SU-DHL-6 (cell line): Measurements from ENCODE around the gene SREK1IP1.

Experiments used
- H2AFZ ChIP-seq: fragments of 200-600 bp; sonication (generic); 2 replicates; pipeline ENCODE4 v1.6.1; 2014; ENCODE audit warnings: low read depth, mild to moderate bottlenecking, moderate library complexity, mixed read lengths, antibody characterized with exemption, low read length; ENCODE audit not compliant: severe bottlenecking
- H3F3A ChIP-seq: fragments of 200-600 bp; shearing (Covaris generic); 2 replicates; pipeline ENCODE4 v1.6.0; 2016; ENCODE audit warnings: antibody characterized with exemption, mild to moderate bottlenecking; ENCODE audit not compliant: insufficient read depth
- H3K27ac ChIP-seq: fragments of 200-600 bp; sonication (generic); 2 replicates; pipeline ENCODE4 v1.5.1; 2016; ENCODE audit warnings: low read depth, mild to moderate bottlenecking, low read length, moderate library complexity, mixed read lengths
- H3K27me3 ChIP-seq: fragments of 200-600 bp; sonication (generic), shearing (Covaris generic); 2 replicates; pipeline ENCODE4 v1.6.0; 2014; ENCODE audit warnings: mild to moderate bottlenecking, low read length
- H3K36me3 ChIP-seq: fragments of 200-600 bp; sonication (generic); 2 replicates; pipeline ENCODE4 v1.6.1; 2014; ENCODE audit warnings: mild to moderate bottlenecking, low read length, mixed read lengths
- H3K4me2 ChIP-seq: fragments of 300-600, 200-600 bp; shearing (Covaris generic), sonication (generic); 2 replicates; pipeline ENCODE4 v1.6.0; 2014; ENCODE audit warnings: low read length, low read depth, mild to moderate bottlenecking; ENCODE audit not compliant: poor library complexity, severe bottlenecking
- H3K4me3 ChIP-seq: fragments of 200-600 bp; sonication (generic); 2 replicates; pipeline ENCODE4 v1.5.1; 2014; ENCODE audit warnings: antibody characterized with exemption, low read length, mild to moderate bottlenecking, mixed read lengths; ENCODE audit not compliant: insufficient read depth, poor library complexity, severe bottlenecking
- H3K79me2 ChIP-seq: fragments of 200-600 bp; sonication (generic); 2 replicates; pipeline ENCODE4 v1.6.1; 2014; ENCODE audit warnings: mild to moderate bottlenecking, low read length, moderate library complexity; ENCODE audit not compliant: insufficient read depth
- H3K9ac ChIP-seq: fragments of 200-600 bp; sonication (generic); 2 replicates; pipeline ENCODE4 v1.7.0; 2014; ENCODE audit warnings: mild to moderate bottlenecking, low read length
- H3K9me2 ChIP-seq: fragments of 200-600 bp; sonication (generic); replicated peaks from 2 replicates; pipeline ENCODE4 v1.6.1; 2014; ENCODE audit warnings: low read length; ENCODE audit not compliant: insufficient read depth
- H3K9me3 ChIP-seq: fragments of 200-600 bp; sonication (generic); 2 replicates; pipeline ENCODE4 v1.6.1; 2014; ENCODE audit warnings: low read length, mixed read lengths; ENCODE audit not compliant: insufficient read depth
- H4K20me1 ChIP-seq: fragments of 200-600 bp; sonication (generic); 2 replicates; pipeline ENCODE4 v1.6.1; 2014; ENCODE audit warnings: low read depth, mild to moderate bottlenecking, antibody characterized with exemption, low read length, moderate library complexity, mixed read lengths
- EZH2phosphoT487 ChIP-seq: fragments of 200-600 bp; sonication (generic), shearing (Covaris generic); conservative IDR thresholded peaks from 2 replicates; pipeline ENCODE4 v1.6.1; 2018; ENCODE audit warnings: mild to moderate bottlenecking, antibody characterized with exemption, low read length, moderate library complexity, mixed read lengths
- TF ChIP-seq, protein P1 (sequence below): fragments of 200-600 bp; sonication (generic); IDR thresholded peaks from one replicate; pipeline ENCODE4 v1.5.1; 2017; ENCODE audit warnings: antibody characterized with exemption, mild to moderate bottlenecking, low read length, moderate library complexity; ENCODE audit not compliant: insufficient read depth, poor library complexity, severe bottlenecking

The SREK1IP1 gene

DNA sequence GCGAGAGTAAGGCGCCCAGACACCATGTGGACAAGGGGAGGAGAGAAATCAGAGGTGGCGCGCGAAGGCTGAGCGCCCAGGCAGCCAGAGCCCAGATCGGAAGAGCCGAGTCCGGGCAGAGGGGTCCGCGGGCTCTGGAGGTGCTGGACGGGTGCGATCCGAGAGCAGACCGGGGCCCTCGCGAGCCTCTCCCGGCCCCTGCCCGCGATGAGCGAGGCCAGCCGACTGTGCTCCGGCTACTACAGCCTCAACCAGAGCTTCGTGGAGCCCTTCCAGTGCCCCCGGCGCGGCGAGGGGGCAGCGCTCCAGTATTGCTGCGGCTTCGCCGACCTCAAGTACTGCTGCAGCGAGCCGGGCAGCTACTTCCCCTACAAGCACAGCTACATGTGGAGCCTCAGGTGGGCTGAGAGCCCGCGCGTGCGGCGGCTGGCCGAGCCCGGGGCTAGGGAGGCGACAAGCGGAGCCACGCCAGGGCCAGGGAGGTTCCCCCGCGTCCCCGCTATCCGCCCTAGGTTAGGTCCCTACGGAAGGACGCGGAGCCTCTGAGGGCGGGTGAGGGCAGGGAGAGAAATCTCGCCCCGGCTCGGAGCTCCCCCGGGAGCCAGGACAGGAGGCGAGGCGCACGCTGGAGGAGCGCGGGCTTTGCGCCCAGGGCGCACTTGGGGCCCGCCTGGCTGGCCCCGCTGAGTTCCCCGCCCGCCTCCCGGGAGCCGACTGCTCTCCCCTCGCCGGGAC is 77.9 kb downstream of the SREK1IP1 start, which contains the start of gene SHISAL2B:
TSS of gene SHISAL2B (plus strand) at position 87 of the 735 bp plus-strand sequence. CDS start at position 208, 121 bp downstream.
- no peak within 1 kb of the TSS for H3K4me3 ChIP-seq
- H3K79me2 ChIP-seq: no peaks in the 10 kb centered on the region
- no peak within 1 kb of the TSS for H3K9ac ChIP-seq
- H3K9me2 ChIP-seq: no peaks in the 10 kb centered on the region
- H3K4me2 ChIP-seq: no peak within 1 kb of the TSS
- no peaks in the 10 kb centered on the region for H4K20me1 ChIP-seq
- TF ChIP-seq, protein P1, sequence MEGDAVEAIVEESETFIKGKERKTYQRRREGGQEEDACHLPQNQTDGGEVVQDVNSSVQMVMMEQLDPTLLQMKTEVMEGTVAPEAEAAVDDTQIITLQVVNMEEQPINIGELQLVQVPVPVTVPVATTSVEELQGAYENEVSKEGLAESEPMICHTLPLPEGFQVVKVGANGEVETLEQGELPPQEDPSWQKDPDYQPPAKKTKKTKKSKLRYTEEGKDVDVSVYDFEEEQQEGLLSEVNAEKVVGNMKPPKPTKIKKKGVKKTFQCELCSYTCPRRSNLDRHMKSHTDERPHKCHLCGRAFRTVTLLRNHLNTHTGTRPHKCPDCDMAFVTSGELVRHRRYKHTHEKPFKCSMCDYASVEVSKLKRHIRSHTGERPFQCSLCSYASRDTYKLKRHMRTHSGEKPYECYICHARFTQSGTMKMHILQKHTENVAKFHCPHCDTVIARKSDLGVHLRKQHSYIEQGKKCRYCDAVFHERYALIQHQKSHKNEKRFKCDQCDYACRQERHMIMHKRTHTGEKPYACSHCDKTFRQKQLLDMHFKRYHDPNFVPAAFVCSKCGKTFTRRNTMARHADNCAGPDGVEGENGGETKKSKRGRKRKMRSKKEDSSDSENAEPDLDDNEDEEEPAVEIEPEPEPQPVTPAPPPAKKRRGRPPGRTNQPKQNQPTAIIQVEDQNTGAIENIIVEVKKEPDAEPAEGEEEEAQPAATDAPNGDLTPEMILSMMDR: no peak
- no peak for TF ChIP-seq EZH2phosphoT487
- H3K9me3 ChIP-seq: no peaks in the 10 kb centered on the region
- H3K27ac ChIP-seq: no peak within 1 kb of the TSS
- no peaks in the 10 kb centered on the region for H3F3A ChIP-seq
- H3K27me3 ChIP-seq: no peaks in the 10 kb centered on the region
- H2AFZ ChIP-seq: no peak within 1 kb of the TSS
- no peaks in the 10 kb centered on the region for H3K36me3 ChIP-seq

DNA sequence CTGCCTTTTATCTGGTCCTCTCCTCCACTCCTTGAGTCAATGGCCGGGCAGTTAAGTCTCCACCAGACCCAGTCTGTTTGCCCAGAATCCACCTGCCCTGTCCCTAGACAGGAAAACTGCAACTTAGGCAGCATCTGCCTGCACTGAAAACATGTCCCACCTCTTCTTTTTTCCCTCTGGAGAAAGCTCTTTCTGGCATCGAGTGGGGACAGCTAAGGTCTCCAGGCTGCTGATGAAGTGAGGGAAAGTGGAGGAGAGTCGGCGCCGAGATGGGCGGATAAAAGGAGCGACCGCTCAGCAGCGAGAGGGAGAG is 78.4 kb downstream of the SREK1IP1 start:
- Histone ChIP-seq H3K9me2 (no peaks in the 10 kb centered on the region), H3K4me3 (no peak overlapping the region), H3K4me2 (no peak overlapping the region), H3F3A (no peaks in the 10 kb centered on the region), H3K36me3 (no peaks in the 10 kb centered on the region), H3K27me3 (no peaks in the 10 kb centered on the region), H3K27ac (no peak overlapping the region), H2AFZ (no peak overlapping the region), H3K9me3 (no peaks in the 10 kb centered on the region), H3K79me2 (no peaks in the 10 kb centered on the region), H4K20me1 (no peaks in the 10 kb centered on the region), H3K9ac (no peak overlapping the region)
- no peak for TF ChIP-seq EZH2phosphoT487
- TF ChIP-seq, protein P1: no peak

DNA sequence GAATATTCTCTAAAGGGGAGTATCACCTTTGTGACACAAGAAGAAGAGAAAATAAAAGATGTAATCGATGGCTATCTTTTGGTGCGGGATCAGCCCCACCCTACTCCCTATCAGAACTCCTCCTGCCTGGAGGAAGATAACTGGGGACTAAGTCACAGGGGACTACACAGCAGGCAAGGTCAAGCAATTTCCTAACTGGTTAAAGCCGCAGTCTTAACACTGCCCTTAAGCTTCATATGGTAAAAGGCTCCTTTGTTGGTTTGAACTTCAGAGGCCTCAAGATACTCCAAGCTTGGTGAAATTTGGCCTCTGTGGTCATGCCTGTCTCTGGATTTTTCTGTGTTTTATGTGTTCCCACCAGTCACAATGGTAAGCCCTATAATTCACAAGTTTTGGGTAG is 79.5 kb downstream of the SREK1IP1 start:
- no peaks in the 10 kb centered on the region for H3F3A ChIP-seq
- no peaks in the 10 kb centered on the region for H3K9me3 ChIP-seq
- no peak overlapping the region for H3K4me3 ChIP-seq
- H3K27ac ChIP-seq: no peak overlapping the region
- H3K79me2 ChIP-seq: no peaks in the 10 kb centered on the region
- H3K36me3 ChIP-seq: no peaks in the 10 kb centered on the region
- no peak for TF ChIP-seq EZH2phosphoT487
- TF ChIP-seq, protein P1: no peak
- no peak overlapping the region for H3K9ac ChIP-seq
- no peak overlapping the region for H3K4me2 ChIP-seq
- no peaks in the 10 kb centered on the region for H4K20me1 ChIP-seq
- H3K27me3 ChIP-seq: no peaks in the 10 kb centered on the region
- no peak overlapping the region for H2AFZ ChIP-seq
- no peaks in the 10 kb centered on the region for H3K9me2 ChIP-seq
